Osteocyte (in vitro differentiated cells): ENCODE results near the gene DNM3. TPM values are rescaled to one million over a fixed set of nuclear protein-coding genes. Genes with fewer than 3 reads are reported as not detected.

Experiments used
- DNase-seq: peaks from one replicate; pipeline ENCODE4 v3.0.0; 2021; ENCODE audit warnings: mixed read lengths; ENCODE audit not compliant: unreplicated experiment; ENCODE audit errors: extremely low spot score
- H3K27ac Mint-ChIP-seq: one replicate; pipeline ENCODE4 v1.8.0; 2021; ENCODE audit warnings: mild to moderate bottlenecking, mixed read lengths; ENCODE audit not compliant: unreplicated experiment
- H3K27me3 Mint-ChIP-seq: one replicate; pipeline ENCODE4 v1.8.0; 2021; ENCODE audit warnings: mixed read lengths; ENCODE audit not compliant: unreplicated experiment
- H3K36me3 Mint-ChIP-seq: one replicate; pipeline ENCODE4 v1.8.0; 2021; ENCODE audit warnings: mixed read lengths; ENCODE audit not compliant: unreplicated experiment
- H3K4me1 Mint-ChIP-seq: one replicate; pipeline ENCODE4 v1.8.0; 2021; ENCODE audit warnings: mixed read lengths; ENCODE audit not compliant: unreplicated experiment
- H3K4me3 Mint-ChIP-seq: one replicate; pipeline ENCODE4 v1.8.0; 2021; ENCODE audit warnings: mild to moderate bottlenecking, moderate library complexity, mixed read lengths; ENCODE audit not compliant: unreplicated experiment
- H3K9me3 Mint-ChIP-seq: one replicate; pipeline ENCODE4 v1.8.0; 2021; ENCODE audit warnings: mixed read lengths; ENCODE audit not compliant: unreplicated experiment
- CTCF ChIP-seq: fragments of 200-600 bp; sonication (generic); IDR thresholded peaks from 2 replicates; pipeline ENCODE4 v1.5.0; 2021; ENCODE audit warnings: antibody characterized with exemption, mild to moderate bottlenecking, moderate library complexity
- total RNA-seq: library from RNA; stranded (reverse); gene quantifications from 2 replicates; pipeline ENCODE4 v1.2.1, GENCODE V29; 2021

Gene DNM3
- total RNA-seq, 1 donor from 2014 or later, result 3.7 TPM

- no peak overlapping the region for H3K27ac Mint-ChIP-seq
- no peak for DNase-seq
Measured at GRCh38 chr1:171935664-171936063, 94.4 kb downstream of the DNM3 start.

DNA sequence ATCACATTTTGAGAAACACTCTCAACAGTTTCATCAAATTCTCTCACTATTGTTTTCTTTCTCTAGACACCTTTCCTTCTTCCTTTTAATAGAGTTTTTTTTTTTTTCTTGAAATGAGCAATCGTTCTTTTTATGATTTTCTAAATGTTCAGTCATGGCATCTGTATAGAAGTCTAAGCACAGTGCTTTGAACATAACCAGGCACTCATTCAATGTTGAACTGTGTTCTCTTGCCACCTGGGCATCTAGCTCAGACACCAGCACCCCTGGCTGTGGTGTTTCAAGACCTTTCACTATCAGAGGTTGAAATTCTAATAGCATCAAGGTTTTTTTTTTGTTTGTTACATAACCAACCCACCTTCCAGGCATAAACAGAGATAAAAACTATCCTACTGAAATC, 96.6 kb downstream of the DNM3 start:
- no peak overlapping the region for H3K27ac Mint-ChIP-seq
- H3K4me1 Mint-ChIP-seq, result no peaks in the 10 kb centered on the region
- H3K4me3 Mint-ChIP-seq, result no peak overlapping the region
- peaks cover 53% of the 10 kb centered on the region for H3K27me3 Mint-ChIP-seq
- no peaks in the 10 kb centered on the region for H3K9me3 Mint-ChIP-seq
- no peak for DNase-seq
- no peak for TF ChIP-seq CTCF
- no peaks in the 10 kb centered on the region for H3K36me3 Mint-ChIP-seq

More at GRCh38 chr1:171935664-171936063, 94.4 kb downstream of the DNM3 start:
- no peaks in the 10 kb centered on the region for H3K36me3 Mint-ChIP-seq
- H3K4me3 Mint-ChIP-seq, result no peak overlapping the region
- no peaks in the 10 kb centered on the region for H3K4me1 Mint-ChIP-seq
- H3K9me3 Mint-ChIP-seq, result no peaks in the 10 kb centered on the region
- TF ChIP-seq CTCF, result no peak
- H3K27me3 Mint-ChIP-seq, result peaks cover 52% of the 10 kb centered on the region

DNA sequence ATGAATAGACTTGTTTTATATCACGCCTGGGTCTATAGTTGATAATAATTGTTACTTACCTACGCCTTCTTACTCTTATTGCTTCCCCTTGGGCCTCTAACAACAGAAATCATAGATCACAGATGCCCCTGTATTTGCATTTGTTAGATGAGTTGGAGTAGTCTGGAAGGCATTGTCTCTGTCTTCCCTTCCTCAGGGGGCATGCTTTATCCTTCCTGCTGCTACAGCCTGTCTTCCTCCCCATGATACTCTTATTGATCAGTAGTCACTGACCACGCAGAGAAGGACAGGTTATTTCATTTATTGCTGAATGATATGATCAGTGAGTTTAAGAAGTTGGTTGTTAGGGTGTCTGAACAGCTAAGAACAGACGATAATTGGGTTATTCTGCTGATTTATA, 98.4 kb downstream of the DNM3 start:
- H3K4me1 Mint-ChIP-seq, result no peaks in the 10 kb centered on the region
- H3K27ac Mint-ChIP-seq, result no peak overlapping the region
- TF ChIP-seq CTCF, result no peak

GRCh38 chr1:171940368-171940767, 99.1 kb downstream of the DNM3 start:
- H3K4me1 Mint-ChIP-seq, result no peaks in the 10 kb centered on the region
- no peak overlapping the region for H3K27ac Mint-ChIP-seq
- no peaks in the 10 kb centered on the region for H3K9me3 Mint-ChIP-seq
- no peak for DNase-seq
- H3K4me3 Mint-ChIP-seq, result no peak overlapping the region
- no peak for TF ChIP-seq CTCF
- peaks cover 42% of the 10 kb centered on the region for H3K27me3 Mint-ChIP-seq
- no peaks in the 10 kb centered on the region for H3K36me3 Mint-ChIP-seq

More for the DNA sequence above, 98.4 kb downstream of the DNM3 start:
- H3K27me3 Mint-ChIP-seq, result peaks cover 42% of the 10 kb centered on the region
- no peaks in the 10 kb centered on the region for H3K36me3 Mint-ChIP-seq
- DNase-seq, result no peak
- H3K9me3 Mint-ChIP-seq, result no peaks in the 10 kb centered on the region
- H3K4me3 Mint-ChIP-seq, result no peak overlapping the region

- Mint-ChIP-seq H3K27me3 (peaks cover 42% of the 10 kb centered on the region), H3K27ac (no peak overlapping the region), H3K36me3 (no peaks in the 10 kb centered on the region), H3K4me1 (no peaks in the 10 kb centered on the region), H3K4me3 (no peak overlapping the region), H3K9me3 (no peaks in the 10 kb centered on the region)
- no peak for TF ChIP-seq CTCF
- no peak for DNase-seq
Measured at GRCh38 chr1:171941920-171942319, 100.6 kb downstream of the DNM3 start.
